ENCODE data around the gene AFF3. TPM values are rescaled to one million over a fixed set of nuclear protein-coding genes. Genes with fewer than 3 reads are reported as not detected.

The AFF3 gene
- not detected in 5 replicates for total RNA-seq (2022; extraction: Qiagen RNA extraction; ENCODE audit: low read depth)

GRCh38 chr2:100142393-100142792, at the start of gene AFF3:
AFF3 (minus strand) TSS chr2:100142590; CDS start chr2:100104454, 38,136 bp downstream.

Other genes with a start within 250 kb of the AFF3 start
- 2.0 to 3.7 TPM (median 3.0 TPM) in 5 replicates for gene LONRF2, start 179.9 kb upstream of the AFF3 start, total RNA-seq (2022; extraction: Qiagen RNA extraction; ENCODE audit: low read depth)

All from A549 treated with ZK216348 at 1 μM for 4 hours (cell line).